DND-41 (cell line): Measurements from ENCODE around the gene CARD10.

Experiments used
- EZH2 ChIP-seq: IDR thresholded peaks from 3 replicates; pipeline ENCODE4 v1.6.1; 2012; ENCODE audit warnings: borderline replicate concordance, low read depth, mild to moderate bottlenecking, moderate library complexity, low read length, inconsistent platforms; ENCODE audit not compliant: severe bottlenecking
- TF ChIP-seq, protein P1 (sequence below): IDR thresholded peaks from 2 replicates; pipeline ENCODE4 v1.5.1; 2012; ENCODE audit warnings: borderline replicate concordance, low read length, moderate library complexity, mild to moderate bottlenecking; ENCODE audit not compliant: poor library complexity, severe bottlenecking; ENCODE audit errors: extremely low read depth

DNA sequence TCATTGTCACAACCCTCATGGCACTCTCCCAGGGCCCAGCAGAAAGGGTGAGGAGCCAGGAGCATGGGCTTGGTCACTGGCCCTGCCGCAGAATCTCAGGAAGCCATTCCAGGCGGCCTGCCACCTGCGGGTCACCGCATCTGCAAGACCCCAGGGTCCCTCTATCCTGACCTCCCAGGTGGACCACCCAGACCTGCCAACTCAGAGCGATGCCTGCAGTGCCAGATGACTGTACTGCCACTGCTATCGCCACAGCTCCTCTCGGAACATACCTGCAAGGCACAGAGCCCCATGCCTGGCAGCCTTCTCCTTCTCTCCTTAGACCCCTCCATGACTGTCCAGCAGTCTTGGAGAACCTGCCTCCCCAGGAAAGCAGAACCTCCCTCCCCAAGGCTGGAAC lies 65.5 kb downstream of the CARD10 start:
- TF ChIP-seq, protein P1, sequence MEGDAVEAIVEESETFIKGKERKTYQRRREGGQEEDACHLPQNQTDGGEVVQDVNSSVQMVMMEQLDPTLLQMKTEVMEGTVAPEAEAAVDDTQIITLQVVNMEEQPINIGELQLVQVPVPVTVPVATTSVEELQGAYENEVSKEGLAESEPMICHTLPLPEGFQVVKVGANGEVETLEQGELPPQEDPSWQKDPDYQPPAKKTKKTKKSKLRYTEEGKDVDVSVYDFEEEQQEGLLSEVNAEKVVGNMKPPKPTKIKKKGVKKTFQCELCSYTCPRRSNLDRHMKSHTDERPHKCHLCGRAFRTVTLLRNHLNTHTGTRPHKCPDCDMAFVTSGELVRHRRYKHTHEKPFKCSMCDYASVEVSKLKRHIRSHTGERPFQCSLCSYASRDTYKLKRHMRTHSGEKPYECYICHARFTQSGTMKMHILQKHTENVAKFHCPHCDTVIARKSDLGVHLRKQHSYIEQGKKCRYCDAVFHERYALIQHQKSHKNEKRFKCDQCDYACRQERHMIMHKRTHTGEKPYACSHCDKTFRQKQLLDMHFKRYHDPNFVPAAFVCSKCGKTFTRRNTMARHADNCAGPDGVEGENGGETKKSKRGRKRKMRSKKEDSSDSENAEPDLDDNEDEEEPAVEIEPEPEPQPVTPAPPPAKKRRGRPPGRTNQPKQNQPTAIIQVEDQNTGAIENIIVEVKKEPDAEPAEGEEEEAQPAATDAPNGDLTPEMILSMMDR = no peak
- no peak for TF ChIP-seq EZH2
